IMR-90 (cell line): ENCODE results near the gene KAZN. TPM values are rescaled to one million over a fixed set of nuclear protein-coding genes. Genes with fewer than 3 reads are reported as not detected.
A peak's percentile ranks its signal among the peaks of the same experiment; 100 is the strongest.

Source experiments
- ATAC-seq: fragments of 200-7000 bp; cut with Tn5 transposase; 2 replicates; pipeline ENCODE4 v1.9.1; 2020; ENCODE audit warnings: low read depth, mild to moderate bottlenecking, moderate library complexity
- BruUV-seq: library from RNA; stranded (reverse); fragments of 400-500 nt; replicated peaks from 2 replicates; lab custom pipeline; 2021; lab: Mats Ljungman, UMichigan
- CTCF ChIA-PET: fragments of 300-600 bp; formaldehyde crosslinking; extraction: SDS; loops from one replicate; lab custom pipeline; 2021; ENCODE audit warnings: antibody characterized with exemption; lab: Yijun Ruan, JAX
- POLR2A ChIA-PET: fragments of 300-600 bp; sonication (Branson Sonifier 250); formaldehyde crosslinking; loops from one replicate; lab custom pipeline; 2022; ENCODE audit warnings: antibody characterized with exemption; ENCODE audit not compliant: unreplicated experiment; lab: Charles Lee
- DNase-seq: peaks from one replicate; pipeline ENCODE4 v3.0.0; 2013
- H2AFZ ChIP-seq: replicated peaks from 2 replicates; pipeline ENCODE3; 2013; ENCODE audit warnings: low read length, mild to moderate bottlenecking; ENCODE audit not compliant: poor library complexity
- H2AK5ac ChIP-seq: 2 replicates; pipeline ENCODE4 v1.6.1; 2013; ENCODE audit warnings: low read depth, low read length, inconsistent platforms
- H2AK9ac ChIP-seq: replicated peaks from 2 replicates; pipeline ENCODE3; 2013; ENCODE audit warnings: mild to moderate bottlenecking, low read depth, low read length, moderate library complexity; ENCODE audit not compliant: poor library complexity
- H2BK120ac ChIP-seq: 2 replicates; pipeline ENCODE4 v1.6.1; 2013; ENCODE audit warnings: low read depth, low read length, inconsistent platforms
- H2BK15ac ChIP-seq: 3 replicates; pipeline ENCODE4 v1.6.1; 2013; ENCODE audit warnings: low read depth, low read length, inconsistent platforms
- H2BK20ac ChIP-seq: 2 replicates; pipeline ENCODE4 v1.6.1; 2013; ENCODE audit warnings: low read depth, mild to moderate bottlenecking, inconsistent platforms, low read length, moderate library complexity
- H2BK5ac ChIP-seq: 2 replicates; pipeline ENCODE4 v1.6.1; 2013; ENCODE audit warnings: mild to moderate bottlenecking, low read depth, low read length, inconsistent platforms; ENCODE audit not compliant: poor library complexity, severe bottlenecking
- H3K14ac ChIP-seq: replicated peaks from 2 replicates; pipeline ENCODE4 v1.6.1; 2013; ENCODE audit warnings: low read depth, low read length, inconsistent platforms
- H3K18ac ChIP-seq: 2 replicates; pipeline ENCODE4 v1.6.1; 2013; ENCODE audit warnings: low read depth, low read length, control low read depth
- H3K23ac ChIP-seq: 2 replicates; pipeline ENCODE4 v1.6.1; 2013; ENCODE audit warnings: low read depth, low read length, inconsistent platforms
- H3K27ac ChIP-seq: 2 replicates; pipeline ENCODE4 v1.5.1; 2013; ENCODE audit warnings: mild to moderate bottlenecking, control low read depth, low read length; ENCODE audit not compliant: insufficient read depth
- H3K27me3 ChIP-seq: 2 replicates; pipeline ENCODE4 v1.6.1; 2013; ENCODE audit warnings: low read length; ENCODE audit not compliant: control insufficient read depth, insufficient read depth
- H3K36me3 ChIP-seq: 2 replicates; pipeline ENCODE4 v1.6.1; 2013; ENCODE audit warnings: low read length, mixed read lengths; ENCODE audit not compliant: control insufficient read depth, insufficient read depth
- H3K4ac ChIP-seq: 2 replicates; pipeline ENCODE4 v1.6.1; 2013; ENCODE audit warnings: low read depth, low read length, inconsistent platforms
- H3K4me1 ChIP-seq: 2 replicates; pipeline ENCODE4 v1.6.1; 2013; ENCODE audit warnings: low read length, mixed read lengths; ENCODE audit not compliant: control insufficient read depth, insufficient read depth
- H3K4me2 ChIP-seq: 2 replicates; pipeline ENCODE4 v1.6.1; 2013; ENCODE audit warnings: low read depth, mild to moderate bottlenecking, control low read depth, low read length, moderate library complexity
- H3K4me3 ChIP-seq: 2 replicates; pipeline ENCODE4 v1.5.1; 2013; ENCODE audit warnings: low read depth, mild to moderate bottlenecking, control low read depth, low read length, moderate library complexity; ENCODE audit not compliant: insufficient read depth
- H3K56ac ChIP-seq: 2 replicates; pipeline ENCODE4 v1.6.1; 2013; ENCODE audit warnings: low read length, inconsistent platforms; ENCODE audit not compliant: insufficient read depth; ENCODE audit errors: extremely low read depth
- H3K79me1 ChIP-seq, 2 experiments: 2 replicates each; pipeline ENCODE4 v1.6.1; 2013; ENCODE audit warnings: low read length in 2 of 2, inconsistent platforms in 1 of 2, low read depth in 1 of 2
- H3K9ac ChIP-seq: 2 replicates; pipeline ENCODE4 v1.6.1; 2013; ENCODE audit warnings: low read depth, low read length, control low read depth
- H3K9me1 ChIP-seq: 2 replicates; pipeline ENCODE4 v1.6.1; 2013; ENCODE audit warnings: low read length, inconsistent platforms; ENCODE audit not compliant: insufficient read depth
- H3K9me3 ChIP-seq: 2 replicates; pipeline ENCODE4 v1.6.1; 2013; ENCODE audit warnings: low read length; ENCODE audit not compliant: control insufficient read depth, insufficient read depth
- H4K20me1 ChIP-seq: 2 replicates; pipeline ENCODE4 v1.6.1; 2013; ENCODE audit warnings: low read length, inconsistent platforms; ENCODE audit not compliant: insufficient read depth
- H4K5ac ChIP-seq: 2 replicates; pipeline ENCODE4 v1.6.1; 2013; ENCODE audit warnings: mild to moderate bottlenecking, low read depth, low read length, control low read depth
- H4K8ac ChIP-seq, 2 experiments: 2 replicates each; pipeline ENCODE4 v1.6.1; 2013; ENCODE audit warnings: low read depth in 2 of 2, low read length in 2 of 2, control low read depth in 1 of 2, inconsistent platforms in 1 of 2
- H4K91ac ChIP-seq: 2 replicates; pipeline ENCODE4 v1.6.1; 2013; ENCODE audit warnings: low read depth, low read length, inconsistent platforms; ENCODE audit not compliant: insufficient read depth
- BHLHE40 ChIP-seq: fragments of 150-350 bp; IDR thresholded peaks from 2 replicates; pipeline ENCODE4 v1.6.1; 2016; ENCODE audit warnings: mild to moderate bottlenecking, low read depth, low read length
- CEBPB ChIP-seq: IDR thresholded peaks from 2 replicates; pipeline ENCODE4 v1.6.1; 2012; ENCODE audit warnings: low read depth, low read length, improper control_type of control experiment
- CHD1 ChIP-seq: IDR thresholded peaks from 2 replicates; pipeline ENCODE4 v1.6.1; 2012; ENCODE audit warnings: low read depth, low read length, improper control_type of control experiment
- CTCF ChIP-seq: conservative IDR thresholded peaks from 2 replicates; pipeline ENCODE4 v1.5.1; 2012; ENCODE audit warnings: mild to moderate bottlenecking, low read depth, low read length, improper control_type of control experiment
- FOS ChIP-seq: fragments of 150-350 bp; IDR thresholded peaks from 2 replicates; pipeline ENCODE4 v1.6.1; 2016; ENCODE audit warnings: low read depth, low read length
- MAFK ChIP-seq: IDR thresholded peaks from 2 replicates; pipeline ENCODE4 v1.6.1; 2012; ENCODE audit warnings: low read depth, low read length, improper control_type of control experiment
- MAZ ChIP-seq: IDR thresholded peaks from 2 replicates; pipeline ENCODE4 v1.6.1; 2012; ENCODE audit warnings: low read depth, mild to moderate bottlenecking, low read length, improper control_type of control experiment, moderate library complexity, borderline replicate concordance
- MXI1 ChIP-seq: IDR thresholded peaks from 2 replicates; pipeline ENCODE4 v1.6.1; 2012; ENCODE audit warnings: low read depth, mild to moderate bottlenecking, low read length, moderate library complexity, borderline replicate concordance
- NFE2L2 ChIP-seq: fragments of 150-350 bp; IDR thresholded peaks from 2 replicates; pipeline ENCODE4 v1.6.1; 2016; ENCODE audit warnings: low read depth, mild to moderate bottlenecking, low read length
- POLR2A ChIP-seq: IDR thresholded peaks from 2 replicates; pipeline ENCODE4 v1.6.1; 2012; ENCODE audit warnings: mild to moderate bottlenecking, low read depth, low read length
- RAD21 ChIP-seq: IDR thresholded peaks from 2 replicates; pipeline ENCODE4 v1.6.1; 2012; ENCODE audit warnings: low read length, improper control_type of control experiment
- RCOR1 ChIP-seq: IDR thresholded peaks from 2 replicates; pipeline ENCODE4 v1.6.1; 2012; ENCODE audit warnings: mild to moderate bottlenecking, low read length, improper control_type of control experiment; ENCODE audit not compliant: insufficient replicate concordance
- RFX5 ChIP-seq: IDR thresholded peaks from 2 replicates; pipeline ENCODE4 v1.8.0; 2012; ENCODE audit warnings: low read depth, mild to moderate bottlenecking, low read length, moderate library complexity
- SMC3 ChIP-seq: fragments of 150-350 bp; IDR thresholded peaks from 2 replicates; pipeline ENCODE4 v1.6.1; 2016; ENCODE audit warnings: low read depth, mild to moderate bottlenecking, antibody characterized with exemption, low read length, moderate library complexity
- WGBS, 2 experiments: methylation state at CpG; one replicate each; pipeline versions ENCODE4 v1.1.5 to v1.1.7; 2013; ENCODE audit warnings: missing lambda C conversion rate in 2 of 2; ENCODE audit not compliant: insufficient read length in 1 of 2; ENCODE audit errors: extremely low coverage in 2 of 2; 5-methylcytosine and 5-hydroxymethylcytosine counted together
- dilution Hi-C: fragments of 300-500 bp; cut with HindIII; formaldehyde crosslinking; loops from one replicate; pipeline ENCODE4 v1.14.3; 2018; ENCODE audit warnings: low sequenced_read_pairs; ENCODE audit not compliant: unreplicated experiment
- in situ Hi-C: fragments of 300-500 bp; cut with MboI; formaldehyde crosslinking; loops from 3 replicates; pipeline ENCODE4 v1.14.3; 2019; ENCODE audit warnings: low sequenced_read_pairs, inconsistent platforms, mixed read lengths
- intact Hi-C: fragments of 100-400 bp; cut with micrococcal nuclease; formaldehyde crosslinking; loops from 2 replicates; pipeline ENCODE4 v1.10.0; 2022
- polyA plus RNA-seq, 3 experiments: library from polyadenylated mRNA; depleted of rRNA; stranded (reverse); fragments of >200 nt; gene quantifications; 2 replicates each; pipeline ENCODE4 v1.2.3, GENCODE V29; 2012; ENCODE audit warnings: low replicate concordance in 1 of 3
- total RNA-seq: library from RNA; depleted of rRNA; stranded (reverse); fragments of >200 nt; gene quantifications from 2 replicates; pipeline ENCODE4 v1.2.3, GENCODE V29; 2012
- TF ChIP-seq, protein P1 (sequence below): fragments of 150-350 bp; IDR thresholded peaks from 2 replicates; pipeline ENCODE4 v1.6.1; 2017; ENCODE audit warnings: mild to moderate bottlenecking, antibody characterized with exemption, low read length, low read depth
- TF ChIP-seq, protein P2 (sequence below): fragments of 150-350 bp; IDR thresholded peaks from 2 replicates; pipeline ENCODE4 v1.6.1; 2016; ENCODE audit warnings: low read depth, mild to moderate bottlenecking, low read length, moderate library complexity, borderline replicate concordance

The KAZN gene
- total and polyA plus RNA-seq, 2 of the 4 experiments (the other 2 are of a cell fraction), result 5.2 to 10.5 TPM

DNA sequence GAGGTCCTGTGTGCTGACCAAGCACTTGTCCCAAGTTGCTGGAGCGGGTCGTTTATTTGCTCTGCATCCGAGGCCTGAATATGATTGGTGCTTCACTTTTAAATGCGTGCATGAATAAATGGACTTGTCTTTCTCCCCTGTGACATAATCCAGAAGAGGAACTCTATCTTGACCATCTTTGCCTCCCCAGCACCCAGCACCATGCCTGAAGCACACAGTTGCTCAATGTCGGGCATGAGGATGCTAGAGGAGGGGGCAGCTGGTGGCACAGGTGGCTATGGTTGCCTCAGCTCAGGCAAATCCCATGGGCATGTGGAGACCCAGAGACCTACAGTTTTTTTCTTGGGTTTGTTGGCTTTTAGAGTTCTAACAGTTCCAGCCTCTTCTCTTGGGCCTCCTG, 142.6 kb downstream of the KAZN start:
- peak overlapping the region; percentile 97 for H2BK20ac ChIP-seq
- peak overlapping the region; percentile 3 for H2AK9ac ChIP-seq
- no peaks in the 10 kb centered on the region; the same call in 1 of the 2 replicates for H3K27me3 ChIP-seq
- dilution Hi-C loops, result no loop called here
- H3K36me3 ChIP-seq, result no peaks in the 10 kb centered on the region
- H4K91ac ChIP-seq, result peak overlapping the region; percentile 57; the same call in 1 of the 2 replicates
- H2AFZ ChIP-seq, result peak overlapping the region; percentile 13
- peak overlapping the region; percentile 71; the same call in 2 of the 3 replicates for H2BK15ac ChIP-seq
- no peaks in the 10 kb centered on the region for H3K9me3 ChIP-seq
- H3K18ac ChIP-seq, result peak overlapping the region; percentile 24; the same call in 1 of the 2 replicates
- ChIA-PET POLR2A (interaction anchor here (0.7 kb wide), 1 partner anchor 34 kb away, joined by 3 read pairs; no protein-coding TSS in a partner anchor), CTCF (no interaction called here)
- no peaks in the 10 kb centered on the region for H3K79me1 ChIP-seq
- BruUV-seq, result no TSS peak
- peak overlapping the region; percentile 91 for H2BK120ac ChIP-seq
- 0 out of 2 replicates have a peak overlapping the region, but pooled peaks have one; percentile 25 for H3K23ac ChIP-seq
- 80% methylated on average over 1 of the region's 5 CpGs; no CpG with 5 or more reads in 1 of the 2 experiments for WGBS, 2 experiments
- H3K4ac ChIP-seq, result peak overlapping the region; percentile 82
- no peak overlapping the region for H4K5ac ChIP-seq
- H3K56ac ChIP-seq, result no peak overlapping the region
- in situ Hi-C loops, result no loop called here
- H3K4me3 ChIP-seq, result no peak overlapping the region
- H3K9ac ChIP-seq, result no peak overlapping the region
- peak overlapping the region; percentile 69; the same call in 1 of the 2 replicates for H3K14ac ChIP-seq
- ATAC-seq (no peak), DNase-seq (no peak)
- H3K27ac ChIP-seq, result peak overlapping the region; percentile 28; the same call in 1 of the 2 replicates
- peak overlapping the region; percentile 87; the same call in 1 of the 2 replicates for H2AK5ac ChIP-seq
- peaks cover 19% of the 10 kb centered on the region for H3K4me1 ChIP-seq
- peak overlapping the region; percentile 26 to 36; a peak in 3 of 4 replicates for H4K8ac ChIP-seq
- TF ChIP-seq NFE2L2, result no peak
- TF ChIP-seq BHLHE40, result no peak
- no peak for TF ChIP-seq POLR2A
- TF ChIP-seq CEBPB, result no peak
- TF ChIP-seq RAD21, result no peak
- TF ChIP-seq MAFK, result no peak
- no peak for TF ChIP-seq CHD1
- TF ChIP-seq RFX5, result no peak
- TF ChIP-seq SMC3, result no peak
- no peak for TF ChIP-seq MXI1
- TF ChIP-seq FOS, result no peak
- no peak for TF ChIP-seq RCOR1
- no peak for TF ChIP-seq MAZ
- no peak for TF ChIP-seq CTCF
- TF ChIP-seq, protein P1, sequence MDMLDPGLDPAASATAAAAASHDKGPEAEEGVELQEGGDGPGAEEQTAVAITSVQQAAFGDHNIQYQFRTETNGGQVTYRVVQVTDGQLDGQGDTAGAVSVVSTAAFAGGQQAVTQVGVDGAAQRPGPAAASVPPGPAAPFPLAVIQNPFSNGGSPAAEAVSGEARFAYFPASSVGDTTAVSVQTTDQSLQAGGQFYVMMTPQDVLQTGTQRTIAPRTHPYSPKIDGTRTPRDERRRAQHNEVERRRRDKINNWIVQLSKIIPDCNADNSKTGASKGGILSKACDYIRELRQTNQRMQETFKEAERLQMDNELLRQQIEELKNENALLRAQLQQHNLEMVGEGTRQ, result no peak
- TF ChIP-seq, protein P2, sequence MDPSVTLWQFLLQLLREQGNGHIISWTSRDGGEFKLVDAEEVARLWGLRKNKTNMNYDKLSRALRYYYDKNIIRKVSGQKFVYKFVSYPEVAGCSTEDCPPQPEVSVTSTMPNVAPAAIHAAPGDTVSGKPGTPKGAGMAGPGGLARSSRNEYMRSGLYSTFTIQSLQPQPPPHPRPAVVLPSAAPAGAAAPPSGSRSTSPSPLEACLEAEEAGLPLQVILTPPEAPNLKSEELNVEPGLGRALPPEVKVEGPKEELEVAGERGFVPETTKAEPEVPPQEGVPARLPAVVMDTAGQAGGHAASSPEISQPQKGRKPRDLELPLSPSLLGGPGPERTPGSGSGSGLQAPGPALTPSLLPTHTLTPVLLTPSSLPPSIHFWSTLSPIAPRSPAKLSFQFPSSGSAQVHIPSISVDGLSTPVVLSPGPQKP, result no peak
- no peaks in the 10 kb centered on the region for H4K20me1 ChIP-seq
- H3K4me2 ChIP-seq, result no peak overlapping the region
- H2BK5ac ChIP-seq, result peak overlapping the region; percentile 15
- H3K9me1 ChIP-seq, result peaks cover 8% of the 10 kb centered on the region
- intact Hi-C loops, result loop anchor here (10.0 kb wide), 1 partner anchor 284 kb away; no protein-coding TSS in a partner anchor
